Vagina (tissue), 2 donors: ENCODE measurements around the gene RBBP8. TPM values are rescaled to one million over a fixed set of nuclear protein-coding genes. Genes with fewer than 3 reads are reported as not detected.
A peak's percentile ranks its signal among the peaks of the same experiment; 100 is the strongest.
"Not testable (repeated sequence)": the region's sequence is repeated elsewhere in the genome, so short reads cannot be mapped to it uniquely, and the experiment has no call there.

Experiments
- DNase-seq, 2 donors: peaks; one replicate each; pipeline ENCODE4 v3.0.0-alpha.2; 2017; ENCODE audit errors: extremely low spot score in 2 of 2
- H3K27ac ChIP-seq: fragments of 200-600 bp; sonication (generic); one replicate; pipeline ENCODE4 v1.5.1; 2019
- H3K27me3 ChIP-seq: fragments of 200-600 bp; sonication (generic); one replicate; pipeline ENCODE4 v1.5.1; 2019
- H3K36me3 ChIP-seq, 2 donors: fragments of 200-600 bp; sonication (generic); one replicate each; pipeline ENCODE4 v1.5.1; 2017 to 2019
- H3K4me1 ChIP-seq: fragments of 200-600 bp; sonication (generic); one replicate; pipeline ENCODE4 v1.5.1; 2019
- H3K4me3 ChIP-seq, 2 donors: fragments of 200-600 bp; sonication (generic); 1 replicate in 1 of 2; 2 replicates in 1 of 2; pipeline ENCODE4 v1.5.1; 2016 to 2019
- H3K9me3 ChIP-seq: fragments of 200-600 bp; sonication (generic); one replicate; pipeline ENCODE4 v1.5.1; 2019
- CTCF ChIP-seq, 3 experiments: fragments of 450-650 bp in 2 of 3; fragments of 200-600 bp in 1 of 3; sonication (generic) in 1 of 3; IDR thresholded peaks; one replicate each; pipeline ENCODE4 v1.5.1; 2017 to 2019; ENCODE audit warnings: antibody characterized with exemption in 3 of 3, mild to moderate bottlenecking in 2 of 3, moderate library complexity in 2 of 3
- POLR2A ChIP-seq, 2 donors: fragments of 450-650 bp; IDR thresholded peaks; one replicate each; pipeline ENCODE4 v1.6.1; 2017; ENCODE audit warnings: antibody characterized with exemption in 2 of 2, mild to moderate bottlenecking in 2 of 2, moderate library complexity in 2 of 2
- POLR2AphosphoS5 ChIP-seq, 2 donors: sonication (generic); formaldehyde crosslinking; IDR thresholded peaks; one replicate each; pipeline ENCODE4 v1.9.0; 2017; ENCODE audit warnings: antibody characterized with exemption in 2 of 2, mild to moderate bottlenecking in 2 of 2, low read depth in 1 of 2; ENCODE audit not compliant: insufficient read depth in 1 of 2
- intact Hi-C: fragments of 100-400 bp; cut with DNase I; formaldehyde crosslinking; loops from one replicate; pipeline ENCODE4 v1.15.1; 2023
- total RNA-seq: library from RNA; depleted of rRNA; stranded (reverse); fragments of >200 nt; gene quantifications from one replicate; pipeline ENCODE4 v1.2.3, GENCODE V29; 2016

The RBBP8 gene
- 28.2 TPM for total RNA-seq

GRCh38 chr18:22933206-22933965 is at the start of gene RBBP8:
Gene RBBP8, plus strand, starts transcription at chr18:22933328. Its CDS starts 3,524 bp downstream, at chr18:22936852.
- H3K36me3 ChIP-seq = peaks cover 0 to 7% of the 10 kb centered on the region in 2 donors
- peaks cover 10% of the 10 kb centered on the region for H3K4me1 ChIP-seq
- H3K9me3 ChIP-seq = no peaks in the 10 kb centered on the region
- intact Hi-C loops = no loop called here
- peak within 1 kb of the TSS; percentile 99 for H3K27ac ChIP-seq
- TF ChIP-seq CTCF (IDR thresholded peaks at IDR 0.05) (peak in 1 of 3 experiments; percentile 5), POLR2A (IDR thresholded peaks at IDR 0.05) (peak in 1 of 2 donors; percentile 63), POLR2AphosphoS5 (IDR thresholded peaks at IDR 0.05; ENCODE audit: insufficient read depth in 1 of 2, low read depth in 1 of 2) (peak; percentile 63 to 94)
- H3K4me3 ChIP-seq = peak within 1 kb of the TSS; percentile 97
- H3K27me3 ChIP-seq = no peaks in the 10 kb centered on the region
- peak in 1 of 2 donors; percentile 94 for DNase-seq

DNA sequence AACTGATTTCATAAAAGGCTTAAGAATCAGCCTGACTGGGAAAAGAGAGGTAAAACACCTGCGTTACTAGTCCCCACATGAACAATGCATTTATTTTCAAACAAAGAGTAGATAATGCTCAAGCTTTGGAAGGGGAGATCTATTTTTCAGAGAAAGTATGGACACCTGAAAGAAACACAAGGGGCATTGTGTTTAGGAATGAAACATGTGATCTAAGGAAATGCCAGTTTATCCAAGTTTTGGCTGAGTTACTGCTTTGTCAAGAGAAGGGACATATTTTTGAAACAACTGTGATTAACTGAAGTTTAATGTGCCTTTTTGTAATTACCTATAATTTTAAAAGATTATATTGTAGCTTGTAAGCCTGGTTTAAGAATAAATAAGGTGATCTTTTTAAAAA is 49.3 kb upstream of the RBBP8 start:
- DNase-seq = no peak
- no peaks in the 10 kb centered on the region for H3K4me1 ChIP-seq
- H3K36me3 ChIP-seq = no peaks in the 10 kb centered on the region
- H3K9me3 ChIP-seq = no peaks in the 10 kb centered on the region
- intact Hi-C loops = no loop called here
- no peak overlapping the region for H3K4me3 ChIP-seq
- TF ChIP-seq POLR2A (IDR thresholded peaks at IDR 0.05) (no peak), CTCF (IDR thresholded peaks at IDR 0.05) (no peak)
- no peaks in the 10 kb centered on the region for H3K27me3 ChIP-seq
- no peak overlapping the region for H3K27ac ChIP-seq

- H3K27ac ChIP-seq, H3K9me3 ChIP-seq, H3K27me3 ChIP-seq, H3K4me3 ChIP-seq, intact Hi-C loops, DNase-seq, H3K36me3 ChIP-seq, H3K4me1 ChIP-seq: not testable (repeated sequence)
Measured at GRCh38 chr18:22885694-22886093, 47.4 kb upstream of the RBBP8 start.

DNA sequence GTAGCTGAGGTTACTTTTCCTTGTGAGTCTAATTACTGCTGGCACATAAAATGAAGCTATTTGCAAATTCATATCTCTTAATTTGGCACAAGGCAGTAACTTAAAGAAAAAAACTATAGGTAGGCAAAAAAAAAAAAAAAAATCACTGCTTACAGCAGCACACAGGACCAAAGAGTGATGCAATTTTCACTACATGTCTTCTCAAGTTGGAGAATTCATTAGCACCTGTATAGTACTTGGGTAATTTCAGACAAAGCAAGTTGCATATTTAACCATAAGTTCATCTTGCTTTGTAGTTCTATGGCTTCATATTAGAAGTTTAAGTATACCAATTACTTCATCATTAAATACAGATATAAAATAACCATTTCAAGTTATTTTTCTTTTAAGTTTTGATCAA is 33.7 kb upstream of the RBBP8 start:
- Histone ChIP-seq H3K9me3 (no peaks in the 10 kb centered on the region), H3K4me1 (no peaks in the 10 kb centered on the region), H3K4me3 (no peak overlapping the region), H3K36me3 (no peaks in the 10 kb centered on the region), H3K27ac (no peak overlapping the region), H3K27me3 (no peaks in the 10 kb centered on the region)
- no peak for DNase-seq
- TF ChIP-seq CTCF (IDR thresholded peaks at IDR 0.05) = no peak
- no peak for TF ChIP-seq POLR2AphosphoS5 (IDR thresholded peaks at IDR 0.05; ENCODE audit: insufficient read depth in 1 of 2, low read depth in 1 of 2)
- no peak for TF ChIP-seq POLR2A (IDR thresholded peaks at IDR 0.05)
- intact Hi-C loops = no loop called here

GRCh38 chr18:22900558-22901238 is 32.4 kb upstream of the RBBP8 start:
- H3K4me3 ChIP-seq = no peak overlapping the region
- TF ChIP-seq CTCF (IDR thresholded peaks at IDR 0.05) (no peak), POLR2A (IDR thresholded peaks at IDR 0.05) (no peak)
- no peak overlapping the region for H3K27ac ChIP-seq
- intact Hi-C loops = no loop called here
- no peaks in the 10 kb centered on the region for H3K4me1 ChIP-seq
- no peak for DNase-seq
- H3K36me3 ChIP-seq = no peaks in the 10 kb centered on the region
- no peaks in the 10 kb centered on the region for H3K9me3 ChIP-seq
- no peaks in the 10 kb centered on the region for H3K27me3 ChIP-seq
